ENCODE results near the gene AGL. TPM values are rescaled to one million over a fixed set of nuclear protein-coding genes. Genes with fewer than 3 reads are reported as not detected.

Gene AGL
- total and polyA plus RNA-seq, 2 of the 13 experiments (the other 11 are each of a cell fraction or from before 2014, with no cell fraction given), result 4.3 to 13.1 TPM

GRCh38 chr1:99969729-99970621 is 119.8 kb downstream of the AGL start, which contains the start of gene SLC35A3 (continued):
- TF ChIP-seq SSRP1 (CRISPR knock-in tag; IDR thresholded peaks at IDR 0.05), result no peak
- TF ChIP-seq ZZZ3 (CRISPR knock-in tag; IDR thresholded peaks at IDR 0.05; ENCODE audit: borderline replicate concordance), result peak; percentile 37; the same call in 1 of the 2 replicates
- TF ChIP-seq, protein P1, sequence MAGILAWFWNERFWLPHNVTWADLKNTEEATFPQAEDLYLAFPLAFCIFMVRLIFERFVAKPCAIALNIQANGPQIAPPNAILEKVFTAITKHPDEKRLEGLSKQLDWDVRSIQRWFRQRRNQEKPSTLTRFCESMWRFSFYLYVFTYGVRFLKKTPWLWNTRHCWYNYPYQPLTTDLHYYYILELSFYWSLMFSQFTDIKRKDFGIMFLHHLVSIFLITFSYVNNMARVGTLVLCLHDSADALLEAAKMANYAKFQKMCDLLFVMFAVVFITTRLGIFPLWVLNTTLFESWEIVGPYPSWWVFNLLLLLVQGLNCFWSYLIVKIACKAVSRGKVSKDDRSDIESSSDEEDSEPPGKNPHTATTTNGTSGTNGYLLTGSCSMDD (CRISPR knock-in tag; IDR thresholded peaks at IDR 0.05), result no peak
- TF ChIP-seq, protein P2, sequence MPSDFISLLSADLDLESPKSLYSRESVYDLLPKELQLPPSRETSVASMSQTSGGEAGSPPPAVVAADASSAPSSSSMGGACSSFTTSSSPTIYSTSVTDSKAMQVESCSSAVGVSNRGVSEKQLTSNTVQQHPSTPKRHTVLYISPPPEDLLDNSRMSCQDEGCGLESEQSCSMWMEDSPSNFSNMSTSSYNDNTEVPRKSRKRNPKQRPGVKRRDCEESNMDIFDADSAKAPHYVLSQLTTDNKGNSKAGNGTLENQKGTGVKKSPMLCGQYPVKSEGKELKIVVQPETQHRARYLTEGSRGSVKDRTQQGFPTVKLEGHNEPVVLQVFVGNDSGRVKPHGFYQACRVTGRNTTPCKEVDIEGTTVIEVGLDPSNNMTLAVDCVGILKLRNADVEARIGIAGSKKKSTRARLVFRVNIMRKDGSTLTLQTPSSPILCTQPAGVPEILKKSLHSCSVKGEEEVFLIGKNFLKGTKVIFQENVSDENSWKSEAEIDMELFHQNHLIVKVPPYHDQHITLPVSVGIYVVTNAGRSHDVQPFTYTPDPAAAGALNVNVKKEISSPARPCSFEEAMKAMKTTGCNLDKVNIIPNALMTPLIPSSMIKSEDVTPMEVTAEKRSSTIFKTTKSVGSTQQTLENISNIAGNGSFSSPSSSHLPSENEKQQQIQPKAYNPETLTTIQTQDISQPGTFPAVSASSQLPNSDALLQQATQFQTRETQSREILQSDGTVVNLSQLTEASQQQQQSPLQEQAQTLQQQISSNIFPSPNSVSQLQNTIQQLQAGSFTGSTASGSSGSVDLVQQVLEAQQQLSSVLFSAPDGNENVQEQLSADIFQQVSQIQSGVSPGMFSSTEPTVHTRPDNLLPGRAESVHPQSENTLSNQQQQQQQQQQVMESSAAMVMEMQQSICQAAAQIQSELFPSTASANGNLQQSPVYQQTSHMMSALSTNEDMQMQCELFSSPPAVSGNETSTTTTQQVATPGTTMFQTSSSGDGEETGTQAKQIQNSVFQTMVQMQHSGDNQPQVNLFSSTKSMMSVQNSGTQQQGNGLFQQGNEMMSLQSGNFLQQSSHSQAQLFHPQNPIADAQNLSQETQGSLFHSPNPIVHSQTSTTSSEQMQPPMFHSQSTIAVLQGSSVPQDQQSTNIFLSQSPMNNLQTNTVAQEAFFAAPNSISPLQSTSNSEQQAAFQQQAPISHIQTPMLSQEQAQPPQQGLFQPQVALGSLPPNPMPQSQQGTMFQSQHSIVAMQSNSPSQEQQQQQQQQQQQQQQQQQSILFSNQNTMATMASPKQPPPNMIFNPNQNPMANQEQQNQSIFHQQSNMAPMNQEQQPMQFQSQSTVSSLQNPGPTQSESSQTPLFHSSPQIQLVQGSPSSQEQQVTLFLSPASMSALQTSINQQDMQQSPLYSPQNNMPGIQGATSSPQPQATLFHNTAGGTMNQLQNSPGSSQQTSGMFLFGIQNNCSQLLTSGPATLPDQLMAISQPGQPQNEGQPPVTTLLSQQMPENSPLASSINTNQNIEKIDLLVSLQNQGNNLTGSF (CRISPR knock-in tag; IDR thresholded peaks at IDR 0.05), result peak; percentile 86; the same call in 1 of the 2 replicates
- TF ChIP-seq NFE2L2 (IDR thresholded peaks at IDR 0.05; ENCODE audit: low read length), result no peak
- no peak for TF ChIP-seq TBL1XR1 (IDR thresholded peaks at IDR 0.05; ENCODE audit: borderline replicate concordance, low read length, partially characterized antibody)
- TF ChIP-seq MBD4 (IDR thresholded peaks at IDR 0.05; ENCODE audit: borderline replicate concordance, low read length), result no peak
- TF ChIP-seq HES4 (CRISPR knock-in tag; IDR thresholded peaks at IDR 0.05; ENCODE audit: borderline replicate concordance), result no peak; the same call in 1 of the 2 replicates
- TF ChIP-seq ZNF501 (CRISPR knock-in tag; IDR thresholded peaks at IDR 0.05), result peak; percentile 99
- peak; percentile 34; the same call in 1 of the 2 replicates for TF ChIP-seq CEBPG (CRISPR knock-in tag; IDR thresholded peaks at IDR 0.05)
- peak; percentile 50; the same call in 1 of the 2 replicates for TF ChIP-seq NR2F2 (IDR thresholded peaks at IDR 0.05; ENCODE audit: borderline replicate concordance, low read depth)
- TF ChIP-seq ZNF460 (CRISPR knock-in tag; IDR thresholded peaks at IDR 0.05; ENCODE audit: borderline replicate concordance), result peak; percentile 77
- peak; percentile 82 for TF ChIP-seq ZHX2 (IDR thresholded peaks at IDR 0.05; ENCODE audit: low read depth)
- TF ChIP-seq ZHX2 (CRISPR knock-in tag; IDR thresholded peaks at IDR 0.05; ENCODE audit: borderline replicate concordance), result peak; percentile 53; the same call in 1 of the 2 replicates
- TF ChIP-seq GATAD1 (CRISPR knock-in tag; IDR thresholded peaks at IDR 0.05), result peak; percentile 97
- no peak for TF ChIP-seq SMARCE1 (IDR thresholded peaks at IDR 0.05; ENCODE audit: borderline replicate concordance)
- peak; percentile 66; the same call in 1 of the 2 replicates for TF ChIP-seq RXRA (CRISPR knock-in tag; IDR thresholded peaks at IDR 0.05)
- peak; percentile 93 for TF ChIP-seq ZSCAN25 (CRISPR knock-in tag; IDR thresholded peaks at IDR 0.05)

All from HepG2 (cell line).